HG03442 (cell line): ENCODE results near the gene DGKA.
"Not testable (repeated sequence)": the region's sequence is repeated elsewhere in the genome, so short reads cannot be mapped to it uniquely, and the experiment has no call there.

Experiments used
- ATAC-seq: cut with Tn5 transposase; IDR thresholded peaks from one replicate; pipeline ENCODE4 v1.9.1; 2021; ENCODE audit warnings: mild to moderate bottlenecking, moderate library complexity; ENCODE audit not compliant: unreplicated experiment

Gene DGKA

DNA sequence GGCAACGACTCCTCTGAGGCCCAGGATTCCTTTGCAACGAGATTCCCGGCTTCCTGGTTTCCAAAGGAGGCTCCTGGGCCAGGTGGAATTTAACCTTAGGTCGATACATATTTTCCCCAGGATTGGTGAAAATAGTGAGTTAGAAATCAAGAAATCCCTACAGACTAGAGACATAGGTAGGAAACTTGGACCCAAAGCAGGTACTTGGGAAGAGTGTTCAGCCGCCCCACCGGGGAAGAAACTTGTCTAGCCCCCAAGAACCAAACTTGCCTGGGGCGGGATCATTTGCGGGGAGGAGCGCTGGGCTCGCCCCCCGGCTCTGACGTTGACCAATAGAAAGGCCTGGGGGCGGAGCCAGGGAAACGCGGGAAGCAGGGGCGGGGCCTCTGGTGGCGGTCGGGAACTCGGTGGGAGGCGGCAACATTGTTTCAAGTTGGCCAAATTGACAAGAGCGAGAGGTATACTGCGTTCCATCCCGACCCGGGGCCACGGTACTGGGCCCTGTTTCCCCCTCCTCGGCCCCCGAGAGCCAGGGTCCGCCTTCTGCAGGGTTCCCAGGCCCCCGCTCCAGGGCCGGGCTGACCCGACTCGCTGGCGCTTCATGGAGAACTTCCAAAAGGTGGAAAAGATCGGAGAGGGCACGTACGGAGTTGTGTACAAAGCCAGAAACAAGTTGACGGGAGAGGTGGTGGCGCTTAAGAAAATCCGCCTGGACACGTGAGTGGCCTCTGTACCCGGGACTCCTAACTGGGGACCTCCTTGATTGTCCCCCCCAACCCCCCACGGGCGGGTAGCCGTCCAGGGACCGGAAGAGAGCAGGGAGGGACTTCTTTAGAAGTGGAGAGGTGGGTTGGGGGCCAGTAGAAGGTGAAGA lies 35.7 kb downstream of the DGKA start, which contains the start of gene CDK2:
CDK2 (plus strand) TSS at position 423 of the 874 bp plus-strand sequence; CDS start at position 602, 179 bp downstream.
- ATAC-seq = peak; percentile 93

GRCh38 chr12:55969356-55969755 lies 38.4 kb downstream of the DGKA start:
- no peak for ATAC-seq

- no peak for ATAC-seq
These were observed 39.8 kb downstream of the DGKA start for GRCh38 chr12:55970775-55971174.

GRCh38 chr12:55972042-55972441 lies 41.1 kb downstream of the DGKA start:
- no peak for ATAC-seq

DNA sequence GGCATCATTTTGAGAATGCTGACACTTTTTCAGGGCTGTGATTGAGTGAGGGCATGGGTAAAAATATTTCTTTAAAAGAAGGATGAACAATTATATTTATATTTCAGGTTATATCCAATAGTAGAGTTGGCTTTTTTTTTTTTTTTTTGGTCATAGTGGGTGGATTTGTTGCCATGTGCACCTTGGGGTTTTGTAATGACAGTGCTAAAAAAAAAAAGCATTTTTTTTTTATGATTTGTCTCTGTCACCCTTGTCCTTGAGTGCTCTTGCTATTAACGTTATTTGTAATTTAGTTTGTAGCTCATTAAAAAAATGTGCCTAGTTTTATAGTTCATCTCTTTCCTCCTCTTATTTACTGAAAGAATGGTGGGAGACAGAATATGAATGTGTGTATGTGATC lies 41.5 kb downstream of the DGKA start:
- no peak for ATAC-seq

DNA sequence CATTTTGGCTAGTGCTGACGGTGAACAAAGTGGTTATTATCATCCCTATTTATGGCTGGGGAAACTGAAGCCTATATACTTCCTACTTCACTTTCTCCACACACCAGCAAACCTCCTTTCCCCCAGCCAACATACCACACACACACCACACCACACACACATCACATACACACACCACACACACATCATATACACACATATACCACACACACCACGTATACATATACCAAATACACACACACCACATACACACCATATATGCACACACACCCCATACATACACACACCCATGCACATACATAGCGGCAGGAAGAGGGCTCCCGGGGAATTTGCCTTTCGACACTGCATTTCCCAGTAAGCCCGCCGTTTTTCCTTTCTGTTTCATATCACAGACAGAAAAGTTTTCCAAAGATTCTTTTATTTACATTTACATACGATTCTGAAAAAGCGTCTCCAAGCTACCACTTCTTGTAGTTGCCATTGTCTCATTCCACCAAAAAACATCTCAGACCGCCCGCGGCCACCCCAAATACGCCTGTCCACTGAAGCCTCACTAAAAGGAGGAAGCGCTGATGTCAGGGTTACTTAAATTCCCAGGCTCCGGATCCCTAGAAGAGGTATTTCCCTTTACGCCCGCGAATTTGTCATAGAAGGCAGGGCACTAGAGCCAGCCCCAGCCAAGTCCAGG lies 42.1 kb downstream of the DGKA start:
- ATAC-seq = no peak

GRCh38 chr12:55973599-55974307 lies 42.8 kb downstream of the DGKA start, which contains the start of gene RAB5B:
Gene RAB5B, plus strand, starts transcription at chr12:55974078. Its CDS starts 12,883 bp downstream, at chr12:55986961.
- ATAC-seq = peak; percentile 93

- ATAC-seq = peak; percentile 11
These were observed 43.4 kb downstream of the DGKA start for GRCh38 chr12:55974308-55974730.

DNA sequence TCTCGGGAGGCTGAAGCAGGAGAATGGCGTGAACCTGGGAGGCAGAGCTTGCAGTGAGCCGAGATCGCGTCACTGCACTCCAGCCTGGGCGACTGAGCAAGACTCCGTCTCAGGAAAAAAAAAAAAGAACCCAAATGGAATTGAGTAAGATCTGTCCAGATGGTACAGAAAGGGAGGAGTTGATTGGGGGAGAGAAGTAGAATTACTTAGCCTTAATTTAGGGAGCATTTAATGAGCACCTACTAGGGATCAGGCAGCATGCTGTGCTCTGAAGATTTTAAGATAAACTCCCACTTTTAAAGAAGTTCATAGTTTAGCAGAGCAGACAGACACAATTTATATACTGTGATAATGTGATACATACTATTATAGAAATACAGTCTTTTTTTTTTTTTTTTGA lies 47.4 kb downstream of the DGKA start:
- ATAC-seq = no peak

DNA sequence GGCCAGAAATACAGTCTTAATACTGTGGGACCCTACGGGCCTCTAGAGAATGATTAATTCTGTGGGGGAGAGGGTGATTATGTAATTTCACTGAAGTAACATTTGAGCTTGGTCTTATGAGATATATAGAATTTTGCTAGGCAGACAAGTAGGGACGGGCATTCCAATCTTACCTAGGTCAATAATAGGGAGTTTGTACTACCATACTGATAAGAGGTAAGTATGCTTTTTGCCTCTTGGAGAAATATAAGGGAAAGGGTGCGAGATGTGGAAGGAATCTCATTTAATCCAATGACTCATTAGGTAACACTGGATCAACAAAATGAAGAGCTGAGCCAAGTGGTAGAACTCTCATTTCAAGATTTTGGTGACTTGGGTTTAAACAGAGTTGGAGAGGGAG lies 48.1 kb downstream of the DGKA start:
- ATAC-seq = no peak

GRCh38 chr12:55981882-55982281 lies 50.9 kb downstream of the DGKA start:
- ATAC-seq = not testable (repeated sequence)

- ATAC-seq = peak; percentile 91
These were observed 51.5 kb downstream of the DGKA start for GRCh38 chr12:55982319-55982936.

GRCh38 chr12:55983232-55983842 lies 52.4 kb downstream of the DGKA start:
- no peak for ATAC-seq

GRCh38 chr12:55984861-55985260 lies 53.9 kb downstream of the DGKA start:
- no peak for ATAC-seq

GRCh38 chr12:55985341-55985740 lies 54.4 kb downstream of the DGKA start:
- no peak for ATAC-seq

DNA sequence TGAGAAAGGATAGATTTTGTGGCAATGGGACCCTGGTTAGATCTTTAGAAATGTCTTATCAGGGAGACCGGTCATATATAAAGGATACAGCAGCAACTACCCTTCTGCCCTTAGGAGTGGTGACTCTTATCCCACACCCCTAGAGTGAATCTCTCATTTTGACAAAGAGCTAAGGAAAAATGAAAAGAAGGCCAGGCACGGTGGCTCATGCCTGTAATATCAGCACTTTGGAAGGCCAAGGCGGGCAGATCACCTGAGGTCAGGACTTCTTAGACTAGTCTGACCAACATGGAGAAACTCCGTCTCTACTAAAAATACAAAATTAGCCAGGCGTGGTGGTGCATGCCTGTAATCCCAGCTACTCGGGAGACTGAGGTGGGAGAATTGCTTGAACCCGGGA lies 55.0 kb downstream of the DGKA start:
- not testable (repeated sequence) for ATAC-seq

DNA sequence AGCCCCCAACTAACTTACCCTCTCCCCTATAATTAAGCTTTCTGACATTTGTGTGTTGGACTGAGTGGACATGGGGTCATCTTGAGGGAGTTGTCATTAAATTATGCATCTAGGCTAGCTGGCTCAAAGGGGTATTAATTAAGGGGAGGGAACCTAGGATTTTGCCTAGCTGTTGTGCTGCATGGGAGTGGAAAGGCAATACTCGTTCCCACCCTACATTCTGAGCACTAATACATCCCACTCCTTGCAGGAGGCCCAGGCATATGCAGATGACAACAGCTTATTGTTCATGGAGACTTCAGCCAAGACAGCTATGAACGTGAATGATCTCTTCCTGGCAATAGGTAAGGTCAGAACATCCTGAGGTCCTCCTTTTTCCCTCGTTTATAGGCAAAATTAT lies 60.1 kb downstream of the DGKA start:
- no peak for ATAC-seq

- ATAC-seq = no peak
These were observed 62.4 kb downstream of the DGKA start for GRCh38 chr12:55993230-55993853.

DNA sequence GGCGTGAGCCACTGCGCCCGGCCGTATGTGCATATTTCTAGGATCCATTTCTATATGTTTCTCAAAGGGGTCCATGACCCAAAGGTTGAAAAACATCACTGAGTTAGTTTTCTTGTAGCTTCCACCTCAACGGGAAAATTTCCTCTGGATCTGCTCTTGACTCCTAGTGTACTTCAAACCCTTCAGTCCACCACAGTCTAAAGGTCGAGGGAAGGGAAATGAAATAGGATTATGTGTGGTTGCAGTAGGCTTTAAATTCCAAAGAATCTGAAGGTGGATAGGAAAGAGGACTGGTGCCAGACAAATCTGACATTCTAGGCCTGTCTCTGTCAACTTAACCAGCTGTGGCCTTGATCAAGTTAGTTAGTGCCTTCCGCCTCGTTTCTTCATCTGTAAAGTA lies 64.4 kb downstream of the DGKA start:
- ATAC-seq = no peak

GRCh38 chr12:55996201-55996714 lies 65.3 kb downstream of the DGKA start:
- no peak for ATAC-seq
